ENCODE measurements around the gene COG4. TPM values are rescaled to one million over a fixed set of nuclear protein-coding genes. Genes with fewer than 3 reads are reported as not detected.

Gene COG4
- total RNA-seq, 6 experiments from 2014 or later: 24.5 to 32.9 (median 30.7) TPM

GRCh38 chr16:70478912-70479341, 44.4 kb downstream of the COG4 start:
- ATAC-seq (peak in 2 of 4 donors; percentile 16 to 28), DNase-seq (peak in 1 of 3 donors; percentile 40)
- Histone ChIP-seq H3K27me3 (no peaks in the 10 kb centered on the region), H3K4me3 (no peak overlapping the region), H3K4me1 (no peaks in the 10 kb centered on the region), H3K27ac (no peak overlapping the region), H3K9me3 (no peaks in the 10 kb centered on the region), H3K36me3 (peaks cover 0 to 53% (median 13%) of the 10 kb centered on the region in 4 donors)
- TF ChIP-seq CTCF (IDR thresholded peaks at IDR 0.05) (no peak), POLR2A (IDR thresholded peaks at IDR 0.05) (no peak)
- 40% methylated on average over 1 of the region's 10 CpGs for WGBS (ENCODE audit: insufficient coverage, low coverage, low lambda C conversion rate, missing lambda C conversion rate)
- intact Hi-C loops (cut with DNase I): no loop called here

- TF ChIP-seq POLR2A (IDR thresholded peaks at IDR 0.05) (no peak), CTCF (IDR thresholded peaks at IDR 0.05) (no peak)
- peak in 1 of 3 donors; percentile 44 for DNase-seq
- Histone ChIP-seq H3K9me3 (no peaks in the 10 kb centered on the region), H3K27me3 (no peaks in the 10 kb centered on the region), H3K36me3 (peaks cover 0 to 52% (median 10%) of the 10 kb centered on the region in 4 donors), H3K4me1 (no peaks in the 10 kb centered on the region), H3K4me3 (no peak overlapping the region), H3K27ac (no peak overlapping the region)
- WGBS (ENCODE audit: insufficient coverage, low coverage, low lambda C conversion rate, missing lambda C conversion rate): no CpG with 5 or more reads among the region's 8 CpGs
- intact Hi-C loops (cut with DNase I): no loop called here
- no peak for ATAC-seq
Measured at GRCh38 chr16:70478169-70478568, 45.2 kb downstream of the COG4 start.

GRCh38 chr16:70476272-70477020, 46.9 kb downstream of the COG4 start:
- intact Hi-C loops (cut with DNase I): no loop called here
- Histone ChIP-seq H3K4me3 (no peak overlapping the region), H3K36me3 (peaks cover 0 to 48% (median 9%) of the 10 kb centered on the region in 4 donors), H3K4me1 (no peaks in the 10 kb centered on the region), H3K27me3 (no peaks in the 10 kb centered on the region), H3K9me3 (no peaks in the 10 kb centered on the region), H3K27ac (no peak overlapping the region)
- ATAC-seq (no peak), DNase-seq (no peak)
- 58% methylated on average over 4 of the region's 13 CpGs for WGBS (ENCODE audit: insufficient coverage, low coverage, low lambda C conversion rate, missing lambda C conversion rate)
- TF ChIP-seq CTCF (IDR thresholded peaks at IDR 0.05) (no peak), POLR2A (IDR thresholded peaks at IDR 0.05) (no peak)

GRCh38 chr16:70475054-70475871, 48.1 kb downstream of the COG4 start:
- ATAC-seq (no peak), DNase-seq (no peak)
- Histone ChIP-seq H3K27ac (no peak overlapping the region), H3K4me3 (no peak overlapping the region), H3K4me1 (no peaks in the 10 kb centered on the region), H3K9me3 (no peaks in the 10 kb centered on the region), H3K27me3 (no peaks in the 10 kb centered on the region), H3K36me3 (peaks cover 0 to 36% (median under 1%) of the 10 kb centered on the region in 4 donors)
- intact Hi-C loops (cut with DNase I): no loop called here
- no CpG with 5 or more reads among the region's 24 CpGs for WGBS (ENCODE audit: insufficient coverage, low coverage, low lambda C conversion rate, missing lambda C conversion rate)
- TF ChIP-seq CTCF (IDR thresholded peaks at IDR 0.05): no peak
- TF ChIP-seq POLR2A (IDR thresholded peaks at IDR 0.05): no peak
